Pancreas (tissue), 10 donors: Measurements from ENCODE around the gene CEACAM21. TPM values are rescaled to one million over a fixed set of nuclear protein-coding genes. Genes with fewer than 3 reads are reported as not detected.
A peak's percentile ranks its signal among the peaks of the same experiment; 100 is the strongest.

Source experiments
- ATAC-seq, 4 donors: fragments of 200-7000 bp; cut with Tn5 transposase; one replicate each; pipeline versions ENCODE4 v1.8.0 to v1.9.1; 2020; ENCODE audit warnings: mild to moderate bottlenecking in 4 of 4, moderate library complexity in 4 of 4
- DNase-seq, 6 donors: peaks; one replicate each; pipeline ENCODE4 v3.0.0-alpha.2; 2020
- FAIRE-seq: peaks from 2 replicates; lab custom pipeline; 2012; peaks lifted over from hg19 to GRCh38; lab: Jason Lieb, UNC
- H3K27ac ChIP-seq, 4 donors: fragments of 200-600 bp; sonication (generic); 1 replicate in 3 of 4; 2 replicates in 1 of 4; pipeline versions ENCODE4 v1.5.0 to v1.8.0; 2020
- H3K27me3 ChIP-seq, 4 donors: fragments of 200-600 bp; one replicate each; pipeline ENCODE4 v1.8.0; 2021
- H3K36me3 ChIP-seq, 3 donors: fragments of 200-600 bp; sonication (generic) in 1 of 3; one replicate each; pipeline versions ENCODE4 v1.5.0 to v1.8.0; 2020 to 2021
- H3K4me1 ChIP-seq, 3 donors: fragments of 200-600 bp; one replicate each; pipeline ENCODE4 v1.8.0; 2021
- H3K4me3 ChIP-seq, 4 donors: fragments of 200-600 bp; sonication (generic) in 2 of 4; one replicate each; pipeline versions ENCODE4 v1.5.0 to v1.8.0; 2020 to 2021
- H3K9me3 ChIP-seq, 4 donors: fragments of 200-600 bp; one replicate each; pipeline ENCODE4 v1.8.0; 2021
- CTCF ChIP-seq, 4 donors: fragments of 200-600 bp; sonication (generic) in 3 of 4; IDR thresholded peaks; one replicate each; pipeline versions ENCODE4 v1.5.0 to v1.8.0; 2021; ENCODE audit warnings: antibody characterized with exemption in 4 of 4
- WGBS, 2 donors: extraction: QIAGEN DNeasy Blood & Tissue Kit; methylation state at CpG; one replicate each; pipeline ENCODE4 v1.1.7; 2013; 5-methylcytosine and 5-hydroxymethylcytosine counted together
- intact Hi-C, 3 donors: fragments of 100-400 bp; cut with DNase I; formaldehyde crosslinking; loops; one replicate each; pipeline versions ENCODE4 v1.11.1 to v1.14.2; 2022
- polyA plus RNA-seq, 2 donors: library from polyadenylated mRNA; stranded (reverse); fragments of 200-250 nt; gene quantifications; one replicate each; pipeline ENCODE4 v1.2.3, GENCODE V29; 2013
- total RNA-seq, 6 donors: library from RNA; stranded (reverse); fragmentation: NEBNext Ultra II Directional in 4 of 6; extraction: Animal tissue kit (Norgen Biotek cat#: 25700) in 4 of 6; gene quantifications; one replicate each; pipeline versions ENCODE4 v1.2.1 to v1.2.4, GENCODE V29; 2021 to 2023
- donor health status: healthy with polysubstance abuse.
- donor health status: DM: no; HTN: no; CAD: no; lungs with moderate emphysema.
- donor health status: DM: no; HTN: no; CAD: no.
- donor health status: control.
- donor health status: control.
- donor health status: Bipolar disorder and iron deficiency.
- donor health status: DM: yes; HTN: yes; CAD: no.
- donor health status: DM: no; HTN: no; CAD: no.
- donor health status: DM: no; HTN: no; CAD: no.
- donor health status: DM: yes; HTN: yes; CAD: no.

CEACAM21 gene
- total and polyA plus RNA-seq, 8 donors = 0.09 to 1.2 (median 0.53) TPM; not detected in 2

- intact Hi-C loops = no loop called here
- no peaks in the 10 kb centered on the region for H3K4me1 ChIP-seq
- peak; percentile 54 for FAIRE-seq
- DNase-seq = peak in 3 of 6 donors; percentile 22 to 64 (median 45)
- ATAC-seq = peak; percentile 53 to 94 (median 90)
- no peaks in the 10 kb centered on the region for H3K9me3 ChIP-seq
- H3K27ac ChIP-seq = no peak overlapping the region
- whole genome bisulfite sequencing, 2 donors = 23 to 26% methylated on average over 4 of the region's 4 CpGs
- peak; percentile 17 to 49 (median 35) for TF ChIP-seq CTCF (IDR thresholded peaks at IDR 0.05)
- no peaks in the 10 kb centered on the region for H3K27me3 ChIP-seq
- H3K36me3 ChIP-seq = no peaks in the 10 kb centered on the region
- H3K4me3 ChIP-seq = no peak overlapping the region
Observed at GRCh38 chr19:41595258-41595889, 19.4 kb downstream of the CEACAM21 start.

GRCh38 chr19:41595890-41596280 lies 19.9 kb downstream of the CEACAM21 start:
- no peak overlapping the region for H3K27ac ChIP-seq
- intact Hi-C loops = no loop called here
- WGBS, 2 donors = 23 to 26% methylated on average over 3 of the region's 3 CpGs
- no peaks in the 10 kb centered on the region for H3K9me3 ChIP-seq
- H3K36me3 ChIP-seq = no peaks in the 10 kb centered on the region
- no peaks in the 10 kb centered on the region for H3K4me1 ChIP-seq
- no peaks in the 10 kb centered on the region for H3K27me3 ChIP-seq
- no peak overlapping the region for H3K4me3 ChIP-seq
- no peak for TF ChIP-seq CTCF (IDR thresholded peaks at IDR 0.05)
- FAIRE-seq (no peak), ATAC-seq (no peak), DNase-seq (no peak)

GRCh38 chr19:41597600-41598041 lies 21.7 kb downstream of the CEACAM21 start:
- peak; percentile 78 to 87 (median 86) for TF ChIP-seq CTCF (IDR thresholded peaks at IDR 0.05)
- no peaks in the 10 kb centered on the region for H3K4me1 ChIP-seq
- H3K9me3 ChIP-seq = no peaks in the 10 kb centered on the region
- intact Hi-C loops = no loop called here
- H3K27me3 ChIP-seq = no peaks in the 10 kb centered on the region
- no peaks in the 10 kb centered on the region for H3K36me3 ChIP-seq
- H3K4me3 ChIP-seq = no peak overlapping the region
- 8 to 9% methylated on average over 10 of the region's 10 CpGs for WGBS, 2 donors
- DNase-seq (peak in 5 of 6 donors; percentile 43 to 71 (median 61)), FAIRE-seq (no peak), ATAC-seq (peak; percentile 64 to 91 (median 86))
- no peak overlapping the region for H3K27ac ChIP-seq

- Histone ChIP-seq H3K4me1 (no peaks in the 10 kb centered on the region), H3K9me3 (no peaks in the 10 kb centered on the region), H3K27me3 (no peaks in the 10 kb centered on the region), H3K4me3 (no peak overlapping the region), H3K27ac (no peak overlapping the region), H3K36me3 (no peaks in the 10 kb centered on the region)
- no peak for ATAC-seq
- no peak for TF ChIP-seq CTCF (IDR thresholded peaks at IDR 0.05)
- intact Hi-C loops = no loop called here
- FAIRE-seq = no peak
- 40 to 47% methylated on average over 6 of the region's 6 CpGs for WGBS, 2 donors
- no peak for DNase-seq
Observed at GRCh38 chr19:41599175-41599966, 23.4 kb downstream of the CEACAM21 start.
